Raji (cell line): ENCODE data around the gene SLC27A4.

Experiments
- POLR2A ChIP-seq: IDR thresholded peaks from 2 replicates; pipeline ENCODE4 v1.6.1; 2011; ENCODE audit warnings: low read depth, low read length, control low read depth; ENCODE audit not compliant: insufficient read depth

SLC27A4 gene

GRCh38 chr9:128409978-128410377 lies 69.7 kb downstream of the SLC27A4 start:
- no peak for TF ChIP-seq POLR2A
